Loucy (cell line): Measurements from ENCODE around the gene CLCN6.

Source experiments
- H2AFZ ChIP-seq: fragments of 200-600 bp; sonication (generic); 2 replicates; pipeline ENCODE4 v1.6.0; 2016; ENCODE audit warnings: antibody characterized with exemption, mild to moderate bottlenecking, low read length, moderate library complexity
- H3F3A ChIP-seq: fragments of 200-600 bp; 2 replicates; pipeline ENCODE4 v1.6.0; 2016; ENCODE audit warnings: antibody characterized with exemption, low read depth, mild to moderate bottlenecking
- H3K27me3 ChIP-seq: fragments of 200-600 bp; sonication (generic); 2 replicates; pipeline ENCODE4 v1.6.1; 2014; ENCODE audit warnings: low read length, mild to moderate bottlenecking; ENCODE audit not compliant: insufficient read depth, poor library complexity, severe bottlenecking
- H3K36me3 ChIP-seq: fragments of 200-600 bp; sonication (generic); 2 replicates; pipeline ENCODE4 v1.6.1; 2016; ENCODE audit warnings: low read length; ENCODE audit not compliant: insufficient read depth
- H3K4me1 ChIP-seq: fragments of 200-600 bp; sonication (generic); 2 replicates; pipeline ENCODE4 v1.5.1; 2014; ENCODE audit warnings: low read length, mild to moderate bottlenecking; ENCODE audit not compliant: insufficient read depth, poor library complexity, severe bottlenecking
- H3K4me2 ChIP-seq: fragments of 200-600 bp; sonication (generic); 2 replicates; pipeline ENCODE4 v1.6.0; 2014; ENCODE audit warnings: antibody characterized with exemption, low read length, low read depth, mild to moderate bottlenecking; ENCODE audit not compliant: poor library complexity, severe bottlenecking
- H3K4me3 ChIP-seq: fragments of 200-600 bp; sonication (generic); 2 replicates; pipeline ENCODE4 v1.5.1; 2014; ENCODE audit warnings: low read length, mild to moderate bottlenecking, mixed read lengths; ENCODE audit not compliant: poor library complexity, severe bottlenecking
- H3K79me2 ChIP-seq: fragments of 200-600 bp; sonication (generic); 2 replicates; pipeline ENCODE4 v1.6.1; 2014; ENCODE audit warnings: low read length; ENCODE audit not compliant: insufficient read depth
- H3K9ac ChIP-seq: fragments of 200-600 bp; sonication (generic); 2 replicates; pipeline ENCODE4 v1.6.0; 2014; ENCODE audit warnings: mild to moderate bottlenecking, low read depth, low read length, moderate library complexity; ENCODE audit not compliant: poor library complexity, severe bottlenecking
- H3K9me2 ChIP-seq: fragments of 200-600 bp; sonication (generic); replicated peaks from 2 replicates; pipeline ENCODE4 v1.6.1; 2016; ENCODE audit warnings: low read depth, low read length, mixed read lengths
- H3K9me3 ChIP-seq: fragments of 200-600 bp; sonication (generic); 2 replicates; pipeline ENCODE4 v1.6.1; 2014; ENCODE audit warnings: mild to moderate bottlenecking, antibody characterized with exemption, low read length, low read depth; ENCODE audit not compliant: insufficient read depth
- H4K20me1 ChIP-seq: fragments of 200-600 bp; sonication (generic); 2 replicates; pipeline ENCODE4 v1.6.0; 2014; ENCODE audit warnings: antibody characterized with exemption, low read length, mild to moderate bottlenecking; ENCODE audit not compliant: insufficient read depth, poor library complexity, severe bottlenecking
- CTCF ChIP-seq: fragments of 200-600 bp; sonication (generic); conservative IDR thresholded peaks from 2 replicates; pipeline ENCODE4 v1.5.1; 2014; ENCODE audit warnings: mild to moderate bottlenecking, antibody characterized with exemption, low read length
- EZH2phosphoT487 ChIP-seq: fragments of 200-600 bp; IDR thresholded peaks from 2 replicates; pipeline ENCODE4 v1.6.1; 2018; ENCODE audit warnings: antibody characterized with exemption, mild to moderate bottlenecking, moderate library complexity, borderline replicate concordance

The CLCN6 gene

GRCh38 chr1:11869104-11869503 is 63.1 kb downstream of the CLCN6 start:
- Histone ChIP-seq H4K20me1 (no peaks in the 10 kb centered on the region), H3K36me3 (no peaks in the 10 kb centered on the region), H3K4me3 (no peak overlapping the region), H3K79me2 (no peaks in the 10 kb centered on the region), H3K4me2 (no peak overlapping the region), H3K9me2 (no peaks in the 10 kb centered on the region), H3K27me3 (no peaks in the 10 kb centered on the region), H3K9ac (no peak overlapping the region), H3K4me1 (no peaks in the 10 kb centered on the region), H3K9me3 (no peaks in the 10 kb centered on the region), H2AFZ (no peak overlapping the region), H3F3A (no peaks in the 10 kb centered on the region)
- no peak for TF ChIP-seq EZH2phosphoT487
- no peak for TF ChIP-seq CTCF

- no peaks in the 10 kb centered on the region for H3K4me1 ChIP-seq
- H3K4me3 ChIP-seq, result no peak overlapping the region
- H3F3A ChIP-seq, result no peaks in the 10 kb centered on the region
- H3K9ac ChIP-seq, result no peak overlapping the region
- no peak overlapping the region for H2AFZ ChIP-seq
- H3K4me2 ChIP-seq, result no peak overlapping the region
- H3K27me3 ChIP-seq, result no peaks in the 10 kb centered on the region
- H3K79me2 ChIP-seq, result no peaks in the 10 kb centered on the region
- no peaks in the 10 kb centered on the region for H3K9me2 ChIP-seq
- TF ChIP-seq CTCF, result no peak
- TF ChIP-seq EZH2phosphoT487, result no peak
- H3K36me3 ChIP-seq, result no peaks in the 10 kb centered on the region
- H4K20me1 ChIP-seq, result no peaks in the 10 kb centered on the region
- H3K9me3 ChIP-seq, result no peaks in the 10 kb centered on the region
These were observed 63.7 kb downstream of the CLCN6 start for GRCh38 chr1:11869650-11870207.

- H4K20me1 ChIP-seq, result no peaks in the 10 kb centered on the region
- no peak overlapping the region for H3K9ac ChIP-seq
- no peak overlapping the region for H2AFZ ChIP-seq
- H3K36me3 ChIP-seq, result no peaks in the 10 kb centered on the region
- H3F3A ChIP-seq, result no peaks in the 10 kb centered on the region
- no peaks in the 10 kb centered on the region for H3K4me1 ChIP-seq
- H3K27me3 ChIP-seq, result no peaks in the 10 kb centered on the region
- no peaks in the 10 kb centered on the region for H3K79me2 ChIP-seq
- no peak for TF ChIP-seq EZH2phosphoT487
- no peak for TF ChIP-seq CTCF
- no peak overlapping the region for H3K4me2 ChIP-seq
- no peak overlapping the region for H3K4me3 ChIP-seq
- no peaks in the 10 kb centered on the region for H3K9me3 ChIP-seq
- H3K9me2 ChIP-seq, result no peaks in the 10 kb centered on the region
These were observed 66.6 kb downstream of the CLCN6 start for GRCh38 chr1:11872545-11872944.
